ENCODE measurements around the gene IL1RAPL1. TPM values are rescaled to one million over a fixed set of nuclear protein-coding genes. Genes with fewer than 3 reads are reported as not detected.

Gene IL1RAPL1
- total and polyA plus RNA-seq, 2 donors (not counting 3 experiments of a cell fraction or from before 2014, with no cell fraction given), result 0.79 to 1.3 TPM

DNA sequence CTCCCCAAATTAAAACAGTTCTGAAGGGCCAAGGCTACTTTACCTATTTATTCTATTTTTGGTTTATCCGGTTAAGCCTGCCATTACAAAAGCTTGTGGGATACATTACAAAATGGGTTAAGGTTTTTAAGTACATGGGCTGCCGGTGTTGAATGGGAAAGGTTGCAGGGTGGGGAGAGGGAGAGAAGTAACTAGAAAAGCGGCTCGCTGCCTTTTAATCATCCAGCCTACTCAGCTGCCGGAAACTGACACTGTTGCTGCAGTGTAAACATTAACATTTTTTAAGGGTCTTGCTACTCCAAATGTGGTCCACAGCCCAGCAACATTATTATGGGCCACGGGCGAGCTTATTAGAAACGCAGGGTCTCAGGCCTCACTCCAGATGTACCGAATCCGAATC lies 1.5 kb upstream of the IL1RAPL1 start:
- Histone ChIP-seq H3K9me3 (replicated peaks; ENCODE audit: control insufficient read depth, insufficient read depth, low read length) (no peaks in the 10 kb centered on the region), H3K27ac (ENCODE audit: insufficient read depth, low read depth, low read length) (no peak overlapping the region), H2AFZ (ENCODE audit: low read depth, low read length) (peak overlapping the region; percentile 58), H3K9me1 (replicated peaks; ENCODE audit: control insufficient read depth, extremely low read depth, insufficient read depth, low read length) (no peaks in the 10 kb centered on the region), H3K27me3 (ENCODE audit: control insufficient read depth in 2 of 2, insufficient read depth in 2 of 2, low read length in 2 of 2) (no peaks in the 10 kb centered on the region), H4K20me1 (replicated peaks; ENCODE audit: control insufficient read depth, extremely low read depth, insufficient read depth, low read length) (no peaks in the 10 kb centered on the region), H3K4me2 (ENCODE audit: insufficient read depth, low read length) (peak overlapping the region; percentile 41), H3K9ac (replicated peaks; ENCODE audit: extremely low read depth, insufficient read depth, low read length) (no peak overlapping the region), H3K36me3 (ENCODE audit: control insufficient read depth in 2 of 2, extremely low read depth in 1 of 2, insufficient read depth in 2 of 2, low read length in 2 of 2) (no peaks in the 10 kb centered on the region), H3K4me3 (replicated peaks in 1 of 3; ENCODE audit: insufficient read depth in 1 of 3, low read depth in 1 of 3, low read length in 3 of 3) (peak overlapping the region in 2 of 3 experiments; percentile 50 to 88), H3K79me2 (ENCODE audit: control insufficient read depth, insufficient read depth, low read length) (no peaks in the 10 kb centered on the region), H3K4me1 (ENCODE audit: control insufficient read depth, extremely low read depth, insufficient read depth, low read length) (peaks cover 19% of the 10 kb centered on the region)
- intact Hi-C loops (cut with micrococcal nuclease), result loop anchor here (1.0 to 10.0 kb wide), 8 partner anchors 217 to 1319 kb away; no protein-coding TSS in a partner anchor
- no TSS peak for BruUV-seq (replicated peaks)
- FAIRE-seq, result peak; percentile 38
- TF ChIP-seq POLR2A (IDR thresholded peaks at IDR 0.05; ENCODE audit: low read depth, low read length), result no peak
- no peak for TF ChIP-seq MYC (IDR thresholded peaks at IDR 0.05; ENCODE audit: low read depth, low read length)
- TF ChIP-seq GATA2 (IDR thresholded peaks at IDR 0.05; ENCODE audit: insufficient read depth, insufficient read length, low read depth, low read length), result no peak
- no peak for TF ChIP-seq FOS (IDR thresholded peaks at IDR 0.05; ENCODE audit: borderline replicate concordance, insufficient read depth, low read length)
- TF ChIP-seq EZH2 (IDR thresholded peaks at IDR 0.05; ENCODE audit: borderline replicate concordance, low read depth, low read length, severe bottlenecking), result no peak
- no peak for TF ChIP-seq POLR2AphosphoS5 (IDR thresholded peaks at IDR 0.05; ENCODE audit: insufficient read depth, low read depth, low read length)
- TF ChIP-seq, protein P1, sequence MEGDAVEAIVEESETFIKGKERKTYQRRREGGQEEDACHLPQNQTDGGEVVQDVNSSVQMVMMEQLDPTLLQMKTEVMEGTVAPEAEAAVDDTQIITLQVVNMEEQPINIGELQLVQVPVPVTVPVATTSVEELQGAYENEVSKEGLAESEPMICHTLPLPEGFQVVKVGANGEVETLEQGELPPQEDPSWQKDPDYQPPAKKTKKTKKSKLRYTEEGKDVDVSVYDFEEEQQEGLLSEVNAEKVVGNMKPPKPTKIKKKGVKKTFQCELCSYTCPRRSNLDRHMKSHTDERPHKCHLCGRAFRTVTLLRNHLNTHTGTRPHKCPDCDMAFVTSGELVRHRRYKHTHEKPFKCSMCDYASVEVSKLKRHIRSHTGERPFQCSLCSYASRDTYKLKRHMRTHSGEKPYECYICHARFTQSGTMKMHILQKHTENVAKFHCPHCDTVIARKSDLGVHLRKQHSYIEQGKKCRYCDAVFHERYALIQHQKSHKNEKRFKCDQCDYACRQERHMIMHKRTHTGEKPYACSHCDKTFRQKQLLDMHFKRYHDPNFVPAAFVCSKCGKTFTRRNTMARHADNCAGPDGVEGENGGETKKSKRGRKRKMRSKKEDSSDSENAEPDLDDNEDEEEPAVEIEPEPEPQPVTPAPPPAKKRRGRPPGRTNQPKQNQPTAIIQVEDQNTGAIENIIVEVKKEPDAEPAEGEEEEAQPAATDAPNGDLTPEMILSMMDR (IDR thresholded peaks at IDR 0.05; ENCODE audit: extremely low read depth in 1 of 2, insufficient read depth in 1 of 2, low read depth in 1 of 2, low read length in 2 of 2), result no peak
- TF ChIP-seq JUN (IDR thresholded peaks at IDR 0.05; ENCODE audit: borderline replicate concordance, insufficient read depth, insufficient read length, low read depth), result no peak
- no peak for TF ChIP-seq MAX (IDR thresholded peaks at IDR 0.05; ENCODE audit: insufficient read depth, insufficient read length)
- no peak for DNase-seq (ENCODE audit: low read depth, low spot score)
- ChIA-PET CTCF (no interaction called here), POLR2A (no interaction called here)
- dilution Hi-C loops (cut with MboI; ENCODE audit: extremely low pct_ligation_motif_present, low sequenced_read_pairs), result no loop called here

All from endothelial cell of umbilical vein (primary cell).